ENCODE results near the gene DYNLT1.

GRCh38 chr6:158626360-158627167, 18.0 kb downstream of the DYNLT1 start:
- TF ChIP-seq CTCF (IDR thresholded peaks at IDR 0.05; ENCODE audit: poor library complexity) (no peak), EZH2 (IDR thresholded peaks at IDR 0.05; ENCODE audit: borderline replicate concordance) (no peak)
